GM19468 (cell line): Measurements from ENCODE around the gene TMEM63A.
A peak's percentile ranks its signal among the peaks of the same experiment; 100 is the strongest.
"Not testable (repeated sequence)": the region's sequence is repeated elsewhere in the genome, so short reads cannot be mapped to it uniquely, and the experiment has no call there.

Source experiments
- ATAC-seq: cut with Tn5 transposase; IDR thresholded peaks from one replicate; pipeline ENCODE4 v1.9.1; 2021; ENCODE audit warnings: mild to moderate bottlenecking, moderate library complexity, moderate number of reproducible peaks; ENCODE audit not compliant: unreplicated experiment; ENCODE audit errors: extremely low read depth

TMEM63A gene

GRCh38 chr1:225881959-225882693 is at the start of gene TMEM63A:
Gene TMEM63A (minus strand): TSS chr1:225882380. CDS start chr1:225877580, 4,800 bp downstream.
- peak; percentile 48 for ATAC-seq

- no peak for ATAC-seq
These were observed 49.3 kb upstream of the TMEM63A start for GRCh38 chr1:225931270-225932136.

- ATAC-seq: no peak
These were observed 48.4 kb upstream of the TMEM63A start for GRCh38 chr1:225930566-225930965.

- ATAC-seq: not testable (repeated sequence)
These were observed 47.3 kb upstream of the TMEM63A start for GRCh38 chr1:225929462-225929861.

- ATAC-seq: no peak
These were observed 46.3 kb upstream of the TMEM63A start for GRCh38 chr1:225928186-225929175.

- no peak for ATAC-seq
These were observed 44.5 kb upstream of the TMEM63A start for GRCh38 chr1:225926551-225927113.

- ATAC-seq: peak; percentile 100
These were observed 41.7 kb upstream of the TMEM63A start, which contains the start of gene PYCR2 for GRCh38 chr1:225923692-225924555. Gene PYCR2 (minus strand): TSS chr1:225924250. CDS start chr1:225924110, 140 bp downstream.

- ATAC-seq: no peak
These were observed 41.2 kb upstream of the TMEM63A start for GRCh38 chr1:225923381-225923691.

- no peak for ATAC-seq
These were observed 39.8 kb upstream of the TMEM63A start for GRCh38 chr1:225921734-225922709.

GRCh38 chr1:225919906-225920305 is 37.7 kb upstream of the TMEM63A start:
- no peak for ATAC-seq

- ATAC-seq: no peak
These were observed 36.1 kb upstream of the TMEM63A start for GRCh38 chr1:225918280-225918679.

- ATAC-seq: no peak
These were observed 35.4 kb upstream of the TMEM63A start for GRCh38 chr1:225917536-225917935.

- no peak for ATAC-seq
These were observed 34.9 kb upstream of the TMEM63A start for GRCh38 chr1:225917101-225917500.

- ATAC-seq: no peak
These were observed 33.4 kb upstream of the TMEM63A start for GRCh38 chr1:225915538-225915991.

GRCh38 chr1:225914947-225915346 is 32.8 kb upstream of the TMEM63A start:
- no peak for ATAC-seq

GRCh38 chr1:225914391-225914790 is 32.2 kb upstream of the TMEM63A start:
- no peak for ATAC-seq

- ATAC-seq: peak; percentile 86
These were observed 29.3 kb upstream of the TMEM63A start for GRCh38 chr1:225911191-225912130.
